Stimulated activated CD8-positive, alpha-beta memory T cell treated with anti-CD3 and anti-CD28 coated beads, Interleukin-12 subunit alpha, Interleukin-12 subunit beta, amount 100 ng/mL, for 4 hours (primary cell): ENCODE measurements around the gene MAP4K3.

Experiments used
- DNase-seq: peaks from one replicate; pipeline ENCODE4 v3.0.0-alpha.2; 2020; ENCODE audit warnings: low read depth

Gene MAP4K3

DNA sequence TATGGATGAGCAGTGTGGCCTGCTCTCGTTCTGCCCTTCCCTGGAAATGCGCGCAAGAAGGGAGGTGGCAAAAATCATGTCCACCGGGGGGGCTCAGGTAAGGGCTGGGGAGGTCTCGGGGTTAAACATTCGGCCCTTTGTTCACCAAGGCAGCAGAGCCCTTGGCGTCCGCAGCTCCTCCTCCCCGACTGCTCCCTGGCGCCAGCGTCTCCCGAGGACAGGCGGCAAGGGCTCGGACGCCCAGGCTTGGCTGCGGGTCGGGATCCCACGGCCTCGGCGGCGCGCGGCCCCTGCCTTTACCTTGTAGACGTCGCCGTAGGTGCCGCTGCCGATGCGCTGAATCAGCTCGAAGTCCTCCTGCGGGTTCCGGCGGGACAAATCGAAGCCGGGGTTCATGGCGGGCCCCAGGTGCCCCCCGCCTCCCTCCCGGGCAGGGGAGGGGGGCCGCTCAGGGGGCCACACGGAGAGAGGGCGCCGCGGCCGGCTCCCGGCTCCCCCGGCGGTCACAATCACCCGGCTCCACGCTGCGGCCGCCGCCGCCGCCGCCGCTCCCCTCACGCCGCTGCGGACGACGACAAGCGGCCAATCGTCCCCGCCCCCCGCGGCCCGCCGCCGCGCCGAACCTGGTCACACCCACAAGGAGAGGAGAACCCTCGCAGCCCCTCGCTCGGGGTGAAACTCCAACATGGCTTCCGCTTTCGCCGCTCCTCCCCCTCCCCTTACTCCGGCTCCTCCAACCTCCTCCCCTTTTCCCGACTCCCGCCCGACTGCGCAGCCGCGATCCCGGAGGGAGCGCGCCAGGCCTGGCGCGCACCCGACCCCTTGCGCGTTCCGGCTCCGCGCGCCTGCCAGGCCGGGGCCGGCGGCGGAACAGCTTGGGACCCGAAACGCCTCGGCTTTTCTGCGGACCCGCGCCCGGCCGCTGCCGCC, at the start of gene MAP4K3:
MAP4K3 (minus strand) TSS at position 694 of the 930 bp plus-strand sequence; CDS start at position 396, 298 bp downstream.
- peak; percentile 64 for DNase-seq

- DNase-seq = no peak
Measured at GRCh38 chr2:39486071-39486470, 49.0 kb upstream of the MAP4K3 start.

DNA sequence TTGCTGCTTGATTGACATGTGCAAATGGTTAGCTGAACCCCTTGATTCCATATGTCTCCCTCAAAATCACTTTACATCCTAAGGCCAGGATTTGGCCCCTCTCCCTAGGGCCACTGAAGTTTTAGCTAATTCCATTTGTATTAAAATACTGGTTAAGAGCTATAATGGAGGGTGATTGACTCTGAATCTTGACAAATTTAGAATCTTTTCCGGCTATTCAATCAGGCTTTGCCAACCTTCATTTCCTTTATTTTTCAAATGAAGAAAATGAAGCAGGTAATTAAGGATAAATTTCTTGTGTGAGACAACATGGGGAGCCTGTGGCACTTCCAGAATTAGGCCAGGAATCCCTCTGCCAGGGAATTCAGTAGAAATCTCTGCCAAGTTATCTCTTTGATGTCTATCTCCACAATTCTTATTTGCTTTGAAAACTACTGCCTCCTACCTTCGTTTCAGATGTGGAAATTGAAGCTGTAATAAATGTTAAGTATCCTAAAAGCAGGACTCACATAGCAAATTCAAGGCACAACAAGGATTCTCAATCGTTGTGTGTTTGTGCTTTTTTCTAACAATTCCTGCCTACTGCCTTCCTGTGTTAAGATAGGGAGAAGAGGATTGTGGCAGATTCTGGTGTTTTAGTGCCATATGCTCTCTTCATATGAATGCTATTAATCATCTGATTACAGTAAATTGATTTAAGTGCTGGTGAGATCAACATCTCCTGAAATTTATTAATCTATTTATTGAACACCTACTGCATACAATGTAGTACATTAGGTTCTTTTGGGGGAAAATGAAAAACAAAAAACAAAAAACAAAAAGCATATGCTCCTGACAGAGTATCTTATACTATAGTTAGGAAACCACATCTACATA, 47.8 kb upstream of the MAP4K3 start:
- DNase-seq = no peak

GRCh38 chr2:39484206-39484605, 47.1 kb upstream of the MAP4K3 start:
- no peak for DNase-seq

- no peak for DNase-seq
Measured at GRCh38 chr2:39483534-39483933, 46.4 kb upstream of the MAP4K3 start.

GRCh38 chr2:39481611-39482010, 44.5 kb upstream of the MAP4K3 start:
- DNase-seq = no peak

- DNase-seq = no peak
Measured at GRCh38 chr2:39479696-39480095, 42.6 kb upstream of the MAP4K3 start.

- DNase-seq = no peak
Measured at GRCh38 chr2:39479053-39479670, 42.1 kb upstream of the MAP4K3 start.

GRCh38 chr2:39476524-39476923, 39.4 kb upstream of the MAP4K3 start:
- no peak for DNase-seq

- DNase-seq = no peak
Measured at GRCh38 chr2:39475006-39475405, 37.9 kb upstream of the MAP4K3 start.

GRCh38 chr2:39470580-39470979, 33.5 kb upstream of the MAP4K3 start:
- no peak for DNase-seq

DNA sequence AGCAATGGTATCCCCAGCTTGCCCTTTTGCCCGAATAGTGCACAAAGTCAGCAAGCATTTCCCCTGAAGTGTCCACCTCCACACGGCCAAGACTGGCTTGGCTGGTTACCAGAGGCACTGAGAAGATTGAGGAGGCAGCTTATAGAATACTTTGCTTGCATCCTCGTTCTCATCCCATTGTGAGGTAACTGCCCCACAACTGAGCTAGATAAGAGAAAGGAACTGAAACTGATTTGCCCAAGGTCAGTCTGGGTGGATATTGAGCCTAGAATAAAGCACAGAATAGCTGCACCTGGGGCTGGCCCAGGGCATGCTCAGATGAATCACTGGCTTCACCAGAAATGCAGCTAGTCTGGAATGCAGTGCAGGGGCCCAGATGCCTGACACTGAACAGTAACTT, 32.7 kb upstream of the MAP4K3 start:
- DNase-seq = no peak

DNA sequence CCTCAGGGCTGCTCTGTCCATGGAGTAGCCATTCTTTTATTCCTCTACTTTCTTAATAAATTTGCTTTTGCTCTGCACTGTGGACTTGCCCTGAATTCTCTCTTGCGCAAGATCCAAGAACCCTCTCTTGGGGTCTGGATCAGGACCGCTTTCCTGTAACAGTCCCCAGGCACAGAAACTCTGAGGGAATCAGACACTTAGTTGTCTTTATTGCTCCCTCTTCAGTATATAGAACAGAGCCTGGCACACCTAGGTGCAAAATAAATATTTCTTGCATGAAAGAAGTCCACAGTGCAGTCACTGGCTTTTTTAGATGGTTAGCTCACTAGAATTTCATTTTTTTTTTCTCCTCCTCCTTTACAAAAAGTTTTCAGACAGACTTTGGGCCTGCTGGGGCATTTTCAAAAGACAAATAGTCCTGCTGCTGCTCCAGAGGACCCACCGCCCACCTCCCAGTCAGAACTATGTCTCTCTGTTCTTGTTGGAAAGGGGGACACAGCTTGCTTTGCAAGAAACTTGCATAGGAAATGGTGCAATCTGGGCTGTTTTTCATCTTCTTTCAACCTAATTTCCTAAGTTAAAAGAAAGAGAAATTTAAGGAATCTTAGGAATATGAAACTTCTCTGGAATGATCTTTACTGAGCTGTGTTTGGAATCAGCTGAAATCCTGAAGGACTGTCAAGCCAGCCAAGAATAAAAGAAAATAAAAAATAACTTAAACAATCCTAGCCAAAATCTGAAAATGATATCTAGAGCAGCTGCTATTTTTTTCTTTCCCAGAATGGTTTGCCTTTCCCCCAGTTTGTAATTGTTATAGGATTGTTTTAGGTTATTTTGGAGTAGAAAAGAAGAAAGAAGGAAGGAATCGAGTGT, 31.7 kb upstream of the MAP4K3 start:
- DNase-seq = no peak

DNA sequence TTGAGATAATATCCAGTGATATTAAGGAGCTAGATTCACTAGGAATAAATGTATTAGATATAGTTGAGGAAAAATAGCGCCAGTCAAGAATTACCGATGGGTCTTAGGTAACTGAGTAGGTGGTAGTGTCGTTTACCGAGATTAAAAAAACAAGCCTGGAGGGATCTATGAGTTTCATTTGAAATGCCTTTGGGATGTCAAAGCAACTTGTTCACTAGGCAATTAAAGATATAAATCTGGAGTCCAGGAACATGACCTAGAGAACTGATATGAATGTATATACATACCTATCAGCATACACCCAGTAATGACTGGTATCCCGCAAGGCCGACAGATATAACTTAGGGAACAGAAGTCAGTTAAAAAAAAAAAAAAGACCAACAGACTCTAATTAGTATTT, 29.2 kb upstream of the MAP4K3 start:
- no peak for DNase-seq

DNA sequence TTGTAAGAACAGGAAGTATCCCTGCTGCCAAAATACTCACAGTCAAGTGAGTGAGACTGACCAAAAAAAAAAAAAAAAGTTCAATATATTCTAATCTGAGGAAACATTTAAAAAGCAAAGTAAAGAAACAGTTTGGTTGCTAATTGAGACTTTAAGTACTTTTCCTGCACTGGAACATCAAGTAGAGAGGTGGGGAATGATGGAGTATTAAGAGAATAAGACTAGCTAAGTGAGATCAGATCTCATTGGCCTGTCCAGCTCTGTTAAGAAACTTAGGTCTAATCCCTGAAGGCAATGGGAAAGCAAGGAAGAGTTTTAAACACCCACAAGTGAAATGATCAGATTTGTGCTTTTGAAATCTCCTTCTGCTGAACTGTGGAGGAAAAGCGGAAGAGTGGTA, 27.8 kb upstream of the MAP4K3 start:
- no peak for DNase-seq

DNA sequence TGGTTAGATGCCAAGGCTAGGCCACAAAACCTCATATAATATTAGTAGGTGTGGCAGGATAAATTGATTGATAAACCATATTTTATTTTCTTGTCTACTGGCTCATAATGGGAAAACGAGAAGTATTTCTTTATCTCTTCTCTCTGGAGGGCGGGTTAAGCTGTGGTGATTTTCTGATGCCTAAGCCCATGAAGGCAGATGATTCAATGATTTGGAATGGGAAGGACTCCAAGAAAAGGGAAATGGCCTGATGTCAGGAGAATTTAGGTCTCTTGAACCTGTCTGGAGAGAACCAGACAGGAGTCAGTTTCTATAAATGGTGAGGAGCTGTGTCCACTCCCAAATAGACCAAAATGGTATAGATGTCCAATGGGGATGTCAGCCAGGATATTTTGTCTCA, 18.7 kb upstream of the MAP4K3 start:
- DNase-seq = no peak

- no peak for DNase-seq
Measured at GRCh38 chr2:39452396-39452795, 15.3 kb upstream of the MAP4K3 start.

GRCh38 chr2:39451954-39452353, 14.9 kb upstream of the MAP4K3 start:
- DNase-seq = no peak

DNA sequence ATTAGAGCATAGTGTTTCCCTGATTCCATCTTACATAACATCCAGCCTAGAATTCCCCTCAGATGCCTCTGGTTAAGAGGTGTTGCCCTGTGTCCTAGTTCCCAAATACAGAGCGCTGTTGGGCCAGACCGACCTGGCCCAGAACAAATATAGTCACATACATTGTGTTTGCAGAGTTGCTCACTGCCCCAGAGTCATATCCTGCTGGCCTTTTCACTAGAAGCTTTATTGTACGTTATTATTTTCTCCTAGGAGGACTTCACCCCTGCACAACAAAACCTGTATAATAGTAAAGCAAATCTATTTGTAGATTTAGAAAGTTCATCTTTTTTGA, 11.1 kb upstream of the MAP4K3 start:
- no peak for DNase-seq

GRCh38 chr2:39447266-39448168, 10.4 kb upstream of the MAP4K3 start:
- no peak for DNase-seq

- no peak for DNase-seq
Measured at GRCh38 chr2:39445934-39446333, 8.8 kb upstream of the MAP4K3 start.
